NB4 (cell line): ENCODE measurements around the gene EID1.

ENCODE experiments used
- POLR2A ChIP-seq: IDR thresholded peaks from 2 replicates; pipeline ENCODE4 v1.6.1; 2011; ENCODE audit warnings: mild to moderate bottlenecking; ENCODE audit not compliant: insufficient read length; ENCODE audit errors: extremely low read depth
- TF ChIP-seq, protein P1 (sequence below): IDR thresholded peaks from one replicate; pipeline ENCODE4 v1.5.1; 2012; ENCODE audit warnings: low read depth, low read length

DNA sequence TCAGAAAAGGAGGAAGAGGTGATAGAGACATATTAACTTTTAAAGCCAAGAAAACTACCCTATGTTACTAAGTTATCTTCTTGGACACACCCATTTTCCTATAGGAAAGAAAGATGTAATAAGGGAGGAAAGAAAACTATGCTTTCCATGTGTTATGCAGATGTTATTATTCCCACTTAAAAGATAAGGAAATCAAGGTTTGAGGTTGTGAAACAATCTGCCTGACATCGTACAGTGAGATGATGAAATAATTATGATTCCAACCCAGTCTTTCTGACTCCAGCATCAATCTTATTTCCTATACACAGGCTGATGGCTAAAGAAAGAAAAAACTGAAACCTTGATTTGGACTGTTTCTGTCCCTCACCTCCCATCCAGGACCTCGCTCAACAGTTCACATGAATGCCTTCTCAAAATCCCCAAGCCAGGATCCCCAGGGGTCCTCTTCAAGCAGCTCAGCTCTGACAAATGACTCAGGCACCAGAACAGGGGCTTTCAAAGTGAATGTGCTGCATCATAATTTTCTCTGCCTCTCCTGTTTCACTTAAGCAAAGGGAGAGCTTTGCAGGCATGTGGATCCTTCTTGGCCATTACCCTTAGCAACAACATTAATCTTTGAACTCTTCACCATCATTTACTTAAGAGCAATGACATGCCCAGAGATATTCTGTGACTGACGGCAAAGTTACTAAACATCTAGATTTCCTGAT, 12.4 kb upstream of the EID1 start:
- no peak for TF ChIP-seq POLR2A
- TF ChIP-seq, protein P1, sequence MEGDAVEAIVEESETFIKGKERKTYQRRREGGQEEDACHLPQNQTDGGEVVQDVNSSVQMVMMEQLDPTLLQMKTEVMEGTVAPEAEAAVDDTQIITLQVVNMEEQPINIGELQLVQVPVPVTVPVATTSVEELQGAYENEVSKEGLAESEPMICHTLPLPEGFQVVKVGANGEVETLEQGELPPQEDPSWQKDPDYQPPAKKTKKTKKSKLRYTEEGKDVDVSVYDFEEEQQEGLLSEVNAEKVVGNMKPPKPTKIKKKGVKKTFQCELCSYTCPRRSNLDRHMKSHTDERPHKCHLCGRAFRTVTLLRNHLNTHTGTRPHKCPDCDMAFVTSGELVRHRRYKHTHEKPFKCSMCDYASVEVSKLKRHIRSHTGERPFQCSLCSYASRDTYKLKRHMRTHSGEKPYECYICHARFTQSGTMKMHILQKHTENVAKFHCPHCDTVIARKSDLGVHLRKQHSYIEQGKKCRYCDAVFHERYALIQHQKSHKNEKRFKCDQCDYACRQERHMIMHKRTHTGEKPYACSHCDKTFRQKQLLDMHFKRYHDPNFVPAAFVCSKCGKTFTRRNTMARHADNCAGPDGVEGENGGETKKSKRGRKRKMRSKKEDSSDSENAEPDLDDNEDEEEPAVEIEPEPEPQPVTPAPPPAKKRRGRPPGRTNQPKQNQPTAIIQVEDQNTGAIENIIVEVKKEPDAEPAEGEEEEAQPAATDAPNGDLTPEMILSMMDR = no peak
